HCT116 (cell line): ENCODE measurements around the gene DNAJC16. TPM values are rescaled to one million over a fixed set of nuclear protein-coding genes. Genes with fewer than 3 reads are reported as not detected.

Experiments used
- ATAC-seq: fragments of 200-7000 bp; cut with Tn5 transposase; 2 replicates; pipeline ENCODE4 v1.9.1; 2020; ENCODE audit warnings: mild to moderate bottlenecking, moderate library complexity
- BruUV-seq: library from RNA; stranded (reverse); fragments of 400-500 nt; replicated peaks from 2 replicates; lab custom pipeline; 2021; lab: Mats Ljungman, UMichigan
- CTCF ChIA-PET: fragments of 300-600 bp; sonication (Branson Sonifier 250); formaldehyde crosslinking; loops from one replicate; lab custom pipeline; 2021; ENCODE audit warnings: antibody characterized with exemption; lab: Charles Lee
- POLR2A ChIA-PET: fragments of 300-600, 350-600 bp; sonication (Branson Sonifier 250); formaldehyde crosslinking; loops from one replicate; lab custom pipeline; 2021; ENCODE audit warnings: antibody characterized with exemption; lab: Charles Lee
- RAD21 ChIA-PET, 2 experiments: fragments of 300-600 bp; sonication (Branson Sonifier 250); formaldehyde crosslinking; loops; one replicate each; lab custom pipeline; 2023; ENCODE audit warnings: low total read pairs in 2 of 2; ENCODE audit not compliant: uncharacterized antibody in 2 of 2, unreplicated experiment in 2 of 2, low non-redundant PET in 1 of 2; lab: Charles Lee
- DNase-seq: peaks from one replicate; pipeline ENCODE4 v3.0.0-alpha.2; 2010; ENCODE audit warnings: low read depth, low spot score
- H2AFZ ChIP-seq: fragments of 200-600 bp; shearing (Covaris generic), sonication (generic); 2 replicates; pipeline ENCODE4 v1.6.1; 2017; ENCODE audit warnings: low read depth, mixed run types, mixed read lengths, antibody characterized with exemption, low read length; ENCODE audit not compliant: poor library complexity, severe bottlenecking
- H3K27ac ChIP-seq: 2 replicates; pipeline ENCODE4 v1.5.1; 2012; ENCODE audit warnings: low read depth, low read length
- H3K27me3 ChIP-seq: fragments of 200-600 bp; sonication (generic); 2 replicates; pipeline ENCODE4 v1.6.1; 2016; ENCODE audit warnings: mixed run types, low read length, mixed read lengths; ENCODE audit not compliant: insufficient read depth
- H3K36me3 ChIP-seq, 2 experiments: fragments of 200-500 bp in 1 of 2; fragments of 200-600 bp in 1 of 2; sonication (Bioruptor generic) in 1 of 2; sonication (generic) in 1 of 2; 2 replicates each; pipeline versions ENCODE4 v1.5.1 to v1.6.1; 2014 to 2016; ENCODE audit warnings: low read length in 2 of 2, inconsistent platforms in 1 of 2, mixed read lengths in 1 of 2, mixed run types in 1 of 2; ENCODE audit not compliant: insufficient read depth in 2 of 2, control insufficient read depth in 1 of 2
- H3K4me1 ChIP-seq, 2 experiments: fragments of 200-600 bp in 1 of 2; sonication (generic) in 1 of 2; 2 replicates each; pipeline versions ENCODE4 v1.5.1 to v1.6.1; 2012 to 2017; ENCODE audit warnings: low read length in 2 of 2, inconsistent platforms in 1 of 2, mild to moderate bottlenecking in 1 of 2, mixed read lengths in 1 of 2, mixed run types in 1 of 2, moderate library complexity in 1 of 2; ENCODE audit not compliant: insufficient read depth in 2 of 2, control insufficient read depth in 1 of 2
- H3K4me2 ChIP-seq: fragments of 200-600 bp; sonication (generic); 2 replicates; pipeline ENCODE4 v1.6.1; 2017; ENCODE audit warnings: mixed run types, low read length, mixed read lengths
- H3K4me3 ChIP-seq, 2 experiments: fragments of 200-600 bp in 1 of 2; sonication (generic) in 1 of 2; replicated peaks in 1 of 2; 2 replicates each; pipeline ENCODE4 v1.5.1; 2011 to 2016; ENCODE audit warnings: low read length in 2 of 2, control low read depth in 1 of 2, low read depth in 1 of 2, mild to moderate bottlenecking in 1 of 2, mixed read lengths in 1 of 2, mixed run types in 1 of 2
- H3K79me2 ChIP-seq: fragments of 200-600 bp; sonication (generic); 2 replicates; pipeline ENCODE4 v1.6.1; 2017; ENCODE audit warnings: mild to moderate bottlenecking, mixed run types, low read length, moderate library complexity, mixed read lengths; ENCODE audit not compliant: insufficient read depth
- H3K9ac ChIP-seq: fragments of 200-600 bp; sonication (generic); 2 replicates; pipeline ENCODE4 v1.6.1; 2016; ENCODE audit warnings: low read length, mixed read lengths
- H3K9me2 ChIP-seq: fragments of 200-600 bp; sonication (generic), shearing (Covaris generic); 2 replicates; pipeline ENCODE4 v1.6.1; 2017; ENCODE audit warnings: mixed run types, mild to moderate bottlenecking, moderate library complexity; ENCODE audit not compliant: insufficient read depth
- H3K9me3 ChIP-seq, 2 experiments: fragments of 200-500 bp in 1 of 2; fragments of 200-600 bp in 1 of 2; sonication (Bioruptor generic) in 1 of 2; sonication (generic) in 1 of 2; 2 replicates each; pipeline ENCODE4 v1.6.1; 2014 to 2017; ENCODE audit warnings: low read length in 2 of 2, mixed read lengths in 2 of 2, inconsistent platforms in 1 of 2, low read depth in 1 of 2, mild to moderate bottlenecking in 1 of 2, mixed run types in 1 of 2, moderate library complexity in 1 of 2; ENCODE audit not compliant: control insufficient read depth in 1 of 2, insufficient read depth in 1 of 2
- H4K20me1 ChIP-seq: fragments of 200-600 bp; sonication (generic), shearing (Covaris generic); 2 replicates; pipeline ENCODE4 v1.6.1; 2017; ENCODE audit warnings: mixed run types, mild to moderate bottlenecking, moderate library complexity; ENCODE audit not compliant: insufficient read depth
- CBX3 ChIP-seq: IDR thresholded peaks from 2 replicates; pipeline ENCODE4 v1.6.1; 2012; ENCODE audit warnings: low read depth
- ELF1 ChIP-seq: IDR thresholded peaks from 2 replicates; pipeline ENCODE4 v1.6.1; 2012; ENCODE audit warnings: low read depth, borderline replicate concordance
- FOSL1 ChIP-seq: IDR thresholded peaks from 2 replicates; pipeline ENCODE4 v1.6.1; 2012; ENCODE audit warnings: low read depth
- POLR2A ChIP-seq: IDR thresholded peaks from 2 replicates; pipeline ENCODE4 v1.7.0; 2011; ENCODE audit warnings: borderline replicate concordance; ENCODE audit not compliant: insufficient read depth, insufficient read length; ENCODE audit errors: extremely low read depth
- SP1 ChIP-seq: IDR thresholded peaks from 2 replicates; pipeline ENCODE4 v1.6.1; 2012; ENCODE audit warnings: low read depth
- SRF ChIP-seq: IDR thresholded peaks from 2 replicates; pipeline ENCODE4 v1.6.1; 2012; ENCODE audit warnings: low read depth
- YY1 ChIP-seq: IDR thresholded peaks from 2 replicates; pipeline ENCODE4 v1.6.1; 2011; ENCODE audit warnings: low read length, low read depth, moderate library complexity, mild to moderate bottlenecking; ENCODE audit not compliant: insufficient replicate concordance; ENCODE audit errors: extremely low read depth
- ZFX ChIP-seq: fragments of 450-650 bp; IDR thresholded peaks from 2 replicates; pipeline ENCODE4 v1.6.1; 2017
- ZNF274 ChIP-seq: fragments of 200-500 bp; sonication (Bioruptor generic); IDR thresholded peaks from 2 replicates; pipeline ENCODE4 v1.6.1; 2014; ENCODE audit warnings: mild to moderate bottlenecking, low read depth, low read length, inconsistent platforms
- intact Hi-C: fragments of 100-400 bp; cut with micrococcal nuclease; formaldehyde crosslinking; loops from 2 replicates; pipeline ENCODE4 v1.10.0; 2022
- total RNA-seq: library from RNA; stranded (reverse); gene quantifications from one replicate; pipeline ENCODE4 v1.2.1, GENCODE V29; 2021; ENCODE audit not compliant: unreplicated experiment
- TF ChIP-seq, protein P1 (sequence below): IDR thresholded peaks from 2 replicates; pipeline ENCODE4 v1.6.1; 2012
- TF ChIP-seq, protein P2 (sequence below): IDR thresholded peaks from 2 replicates; pipeline ENCODE4 v1.6.1; 2012
- TF ChIP-seq, protein P3 (sequence below): IDR thresholded peaks from 2 replicates; pipeline ENCODE4 v1.6.1; 2012; ENCODE audit warnings: low read depth

The DNAJC16 gene
- total RNA-seq, 1 experiment from 2014 or later, result 20.6 TPM

DNA sequence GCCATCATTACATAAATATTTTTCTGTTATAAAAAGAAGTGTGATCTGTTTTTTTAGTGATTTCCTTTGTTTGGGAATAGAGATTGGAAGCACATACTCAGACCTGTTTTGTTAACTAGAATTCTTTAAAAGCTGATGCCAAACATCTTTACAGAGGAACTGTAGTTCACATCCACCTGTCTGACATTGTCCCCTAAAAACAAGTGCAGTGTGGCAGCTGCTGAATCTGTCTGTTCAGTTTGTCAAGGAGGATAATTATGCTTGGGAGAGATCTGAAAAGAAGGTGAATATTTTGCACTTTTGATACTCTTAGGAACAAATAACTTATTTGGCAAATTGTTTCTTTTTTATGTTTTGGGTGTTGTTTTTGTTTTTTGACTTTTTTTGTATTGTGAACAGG, 44.6 kb downstream of the DNAJC16 start:
- H3K9me3 ChIP-seq, result no peaks in the 10 kb centered on the region
- no peak for DNase-seq
- no peak overlapping the region for H3K27ac ChIP-seq
- no peaks in the 10 kb centered on the region for H4K20me1 ChIP-seq
- ChIA-PET CTCF (no interaction called here), POLR2A (no interaction called here), RAD21 (no interaction called here)
- BruUV-seq, result no TSS peak
- H3K36me3 ChIP-seq, result peaks cover 10 to 17% of the 10 kb centered on the region in 2 experiments; a peak in 3 of 4 replicates
- H3K9me2 ChIP-seq, result no peaks in the 10 kb centered on the region
- H3K79me2 ChIP-seq, result no peaks in the 10 kb centered on the region
- intact Hi-C loops, result no loop called here
- no peak overlapping the region for H2AFZ ChIP-seq
- H3K4me1 ChIP-seq, result no peaks in the 10 kb centered on the region
- H3K9ac ChIP-seq, result no peak overlapping the region
- no peak for ATAC-seq
- H3K4me3 ChIP-seq, result no peak overlapping the region
- H3K4me2 ChIP-seq, result no peak overlapping the region
- TF ChIP-seq SRF, result no peak
- TF ChIP-seq, protein P1, sequence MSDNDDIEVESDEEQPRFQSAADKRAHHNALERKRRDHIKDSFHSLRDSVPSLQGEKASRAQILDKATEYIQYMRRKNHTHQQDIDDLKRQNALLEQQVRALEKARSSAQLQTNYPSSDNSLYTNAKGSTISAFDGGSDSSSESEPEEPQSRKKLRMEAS, result no peak
- TF ChIP-seq YY1, result no peak
- TF ChIP-seq, protein P2, sequence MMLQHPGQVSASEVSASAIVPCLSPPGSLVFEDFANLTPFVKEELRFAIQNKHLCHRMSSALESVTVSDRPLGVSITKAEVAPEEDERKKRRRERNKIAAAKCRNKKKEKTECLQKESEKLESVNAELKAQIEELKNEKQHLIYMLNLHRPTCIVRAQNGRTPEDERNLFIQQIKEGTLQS, result no peak
- TF ChIP-seq ZNF274, result no peak
- no peak for TF ChIP-seq CBX3
- no peak for TF ChIP-seq ELF1
- no peak for TF ChIP-seq FOSL1
- no peak for TF ChIP-seq SP1
- no peaks in the 10 kb centered on the region for H3K27me3 ChIP-seq

DNA sequence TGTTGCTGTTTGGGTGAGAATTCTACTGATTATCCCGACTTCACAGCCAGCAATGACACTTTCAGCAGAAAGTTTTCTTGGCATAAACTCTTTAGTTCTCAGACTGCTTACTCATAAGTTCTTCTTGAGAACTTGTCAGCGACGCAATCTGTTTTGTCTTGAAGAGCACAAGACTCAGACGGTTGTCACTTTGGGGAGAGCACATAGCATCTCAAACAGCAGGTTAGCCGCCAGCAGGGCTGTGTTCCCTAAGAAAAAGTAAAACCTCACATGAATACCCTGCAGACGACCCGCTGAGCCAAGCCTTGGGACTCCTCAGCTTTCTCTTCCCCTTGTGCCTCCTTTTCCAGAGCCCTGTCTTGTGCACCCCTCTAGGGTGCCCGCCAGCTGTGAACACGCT, 46.8 kb downstream of the DNAJC16 start:
- RAD21 ChIA-PET, result interaction anchor here in 1 of 2 experiments (0.7 kb wide), 1 partner anchor 146 kb away, joined by 3 read pairs; no protein-coding TSS in a partner anchor
- Histone ChIP-seq H4K20me1 (no peaks in the 10 kb centered on the region), H3K27ac (no peak overlapping the region), H3K27me3 (no peaks in the 10 kb centered on the region), H3K9me2 (no peaks in the 10 kb centered on the region), H3K4me1 (no peaks in the 10 kb centered on the region), H3K9ac (no peak overlapping the region), H3K4me3 (no peak overlapping the region), H3K79me2 (no peaks in the 10 kb centered on the region), H2AFZ (no peak overlapping the region), H3K9me3 (no peaks in the 10 kb centered on the region), H3K4me2 (no peak overlapping the region), H3K36me3 (peaks cover under 1 to 3% of the 10 kb centered on the region in 2 experiments; a peak in 3 of 4 replicates)
- TF ChIP-seq, protein P3, sequence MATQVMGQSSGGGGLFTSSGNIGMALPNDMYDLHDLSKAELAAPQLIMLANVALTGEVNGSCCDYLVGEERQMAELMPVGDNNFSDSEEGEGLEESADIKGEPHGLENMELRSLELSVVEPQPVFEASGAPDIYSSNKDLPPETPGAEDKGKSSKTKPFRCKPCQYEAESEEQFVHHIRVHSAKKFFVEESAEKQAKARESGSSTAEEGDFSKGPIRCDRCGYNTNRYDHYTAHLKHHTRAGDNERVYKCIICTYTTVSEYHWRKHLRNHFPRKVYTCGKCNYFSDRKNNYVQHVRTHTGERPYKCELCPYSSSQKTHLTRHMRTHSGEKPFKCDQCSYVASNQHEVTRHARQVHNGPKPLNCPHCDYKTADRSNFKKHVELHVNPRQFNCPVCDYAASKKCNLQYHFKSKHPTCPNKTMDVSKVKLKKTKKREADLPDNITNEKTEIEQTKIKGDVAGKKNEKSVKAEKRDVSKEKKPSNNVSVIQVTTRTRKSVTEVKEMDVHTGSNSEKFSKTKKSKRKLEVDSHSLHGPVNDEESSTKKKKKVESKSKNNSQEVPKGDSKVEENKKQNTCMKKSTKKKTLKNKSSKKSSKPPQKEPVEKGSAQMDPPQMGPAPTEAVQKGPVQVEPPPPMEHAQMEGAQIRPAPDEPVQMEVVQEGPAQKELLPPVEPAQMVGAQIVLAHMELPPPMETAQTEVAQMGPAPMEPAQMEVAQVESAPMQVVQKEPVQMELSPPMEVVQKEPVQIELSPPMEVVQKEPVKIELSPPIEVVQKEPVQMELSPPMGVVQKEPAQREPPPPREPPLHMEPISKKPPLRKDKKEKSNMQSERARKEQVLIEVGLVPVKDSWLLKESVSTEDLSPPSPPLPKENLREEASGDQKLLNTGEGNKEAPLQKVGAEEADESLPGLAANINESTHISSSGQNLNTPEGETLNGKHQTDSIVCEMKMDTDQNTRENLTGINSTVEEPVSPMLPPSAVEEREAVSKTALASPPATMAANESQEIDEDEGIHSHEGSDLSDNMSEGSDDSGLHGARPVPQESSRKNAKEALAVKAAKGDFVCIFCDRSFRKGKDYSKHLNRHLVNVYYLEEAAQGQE, result no peak
- TF ChIP-seq FOSL1, result no peak
- no peak for TF ChIP-seq ZFX
- no peak for TF ChIP-seq POLR2A
- BruUV-seq, result no TSS peak
- CTCF ChIA-PET, result no interaction called here
- intact Hi-C loops, result no loop called here
- ATAC-seq, result no peak
- POLR2A ChIA-PET, result no interaction called here
- no peak for DNase-seq
